HG03108 (cell line): ENCODE results near the gene TLE3.
A peak's percentile ranks its signal among the peaks of the same experiment; 100 is the strongest.

Source experiments
- ATAC-seq: cut with Tn5 transposase; IDR thresholded peaks from one replicate; pipeline ENCODE4 v1.9.1; 2021; ENCODE audit warnings: moderate library complexity; ENCODE audit not compliant: unreplicated experiment

Gene TLE3

DNA sequence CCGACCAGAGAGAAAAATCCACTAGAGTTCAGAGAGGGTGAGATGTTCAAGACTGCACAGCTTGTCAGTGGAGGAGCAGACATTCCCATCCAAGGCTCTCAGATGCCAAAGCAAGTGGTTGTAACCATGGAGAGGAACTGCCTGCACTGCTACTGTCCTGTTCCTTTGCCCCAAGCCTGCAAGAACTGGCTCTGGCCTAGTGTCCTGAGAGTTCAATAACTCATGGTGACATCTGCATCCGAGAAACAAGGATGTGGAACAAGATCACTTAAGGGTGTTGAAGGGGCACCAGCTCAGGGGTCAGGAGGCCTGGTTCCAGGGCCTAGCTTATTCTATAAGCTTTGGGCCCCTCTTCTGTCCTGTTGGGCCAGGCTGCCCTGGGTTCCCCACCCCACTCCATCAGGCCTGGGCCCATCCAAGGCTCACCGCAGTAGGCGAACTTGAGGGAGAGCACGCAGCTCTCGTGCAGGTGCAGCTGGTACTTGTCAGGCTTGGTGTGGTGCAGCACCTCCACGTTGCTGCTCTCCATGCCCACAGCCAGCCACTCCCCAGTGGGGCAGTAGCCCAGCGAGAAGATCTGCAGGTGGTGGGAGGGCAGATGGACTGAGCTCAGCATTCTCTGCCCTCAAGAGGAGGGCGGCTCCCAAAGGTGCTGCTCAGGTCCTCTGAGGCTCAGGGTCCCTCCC is 45.6 kb downstream of the TLE3 start:
- no peak for ATAC-seq

DNA sequence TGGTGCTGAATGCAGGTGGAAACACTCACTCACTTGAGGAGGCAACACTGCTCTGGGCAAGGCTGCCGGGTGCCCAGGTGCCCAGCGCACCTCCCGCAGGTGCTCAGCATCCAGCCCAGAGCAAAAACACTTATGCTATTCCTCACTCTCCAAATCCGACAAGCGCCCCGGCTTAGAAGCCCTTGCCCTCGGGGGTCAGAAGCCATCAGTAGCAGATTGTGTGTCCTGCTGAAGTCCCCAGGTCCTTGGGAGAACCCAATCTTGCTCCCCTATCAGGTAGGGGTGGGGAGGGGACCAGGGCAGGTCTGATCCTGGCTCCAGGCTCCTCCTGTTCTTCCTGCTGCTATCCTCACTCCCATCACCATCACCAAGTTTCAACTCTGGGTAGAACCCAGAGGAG is 46.7 kb downstream of the TLE3 start:
- no peak for ATAC-seq

DNA sequence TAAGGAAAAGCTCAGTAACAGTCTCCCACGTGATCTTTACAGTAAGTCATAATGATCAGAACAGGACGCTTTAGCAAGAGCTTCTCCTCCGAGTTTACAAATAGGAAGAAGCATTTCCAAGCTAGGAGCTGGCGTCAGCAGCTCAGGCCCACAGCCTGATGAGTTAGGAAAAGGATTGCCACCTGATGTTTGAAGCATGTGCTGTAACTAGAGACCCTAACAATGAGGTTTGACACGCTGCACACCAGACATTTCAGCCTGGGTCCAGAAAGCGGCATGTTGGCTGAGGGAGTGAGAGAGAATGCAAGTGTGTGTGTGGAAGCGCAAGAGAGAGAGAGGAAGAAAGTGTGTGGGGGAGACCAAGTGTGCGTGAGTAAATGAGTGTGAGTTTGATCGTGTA is 47.3 kb downstream of the TLE3 start:
- no peak for ATAC-seq

DNA sequence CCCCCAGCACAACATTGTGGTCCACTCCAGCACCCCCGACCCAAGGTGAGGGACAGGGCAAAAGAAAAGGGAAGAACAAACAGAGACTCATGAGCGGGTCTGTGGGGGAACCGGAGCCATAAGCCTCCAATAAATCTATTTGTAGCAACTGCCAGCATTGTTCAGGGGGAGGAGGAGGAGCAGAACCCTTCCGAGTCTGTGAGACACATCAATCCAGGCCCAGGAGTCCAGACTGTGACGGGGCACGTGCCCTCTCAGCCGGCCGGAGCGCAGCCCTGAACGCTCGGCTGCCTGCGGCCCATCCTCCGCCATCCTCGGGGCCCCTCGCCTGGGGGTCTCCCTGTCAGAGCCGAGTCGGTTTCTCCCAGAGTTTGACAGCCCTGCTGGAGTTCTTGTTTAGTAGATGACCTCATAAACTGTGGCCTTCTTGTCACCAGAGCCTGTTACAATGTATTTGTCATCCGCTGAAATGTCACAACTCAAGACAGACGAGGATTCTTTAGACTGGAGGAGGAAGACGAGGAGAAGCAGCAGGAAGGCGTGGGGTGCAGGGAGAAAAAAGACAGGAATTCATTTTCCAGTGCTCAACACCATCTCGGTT is 47.9 kb downstream of the TLE3 start:
- no peak for ATAC-seq

- ATAC-seq, result no peak
Measured at GRCh38 chr15:70048578-70049514, 48.9 kb downstream of the TLE3 start.

GRCh38 chr15:70048198-70048565 is 49.5 kb downstream of the TLE3 start:
- no peak for ATAC-seq

DNA sequence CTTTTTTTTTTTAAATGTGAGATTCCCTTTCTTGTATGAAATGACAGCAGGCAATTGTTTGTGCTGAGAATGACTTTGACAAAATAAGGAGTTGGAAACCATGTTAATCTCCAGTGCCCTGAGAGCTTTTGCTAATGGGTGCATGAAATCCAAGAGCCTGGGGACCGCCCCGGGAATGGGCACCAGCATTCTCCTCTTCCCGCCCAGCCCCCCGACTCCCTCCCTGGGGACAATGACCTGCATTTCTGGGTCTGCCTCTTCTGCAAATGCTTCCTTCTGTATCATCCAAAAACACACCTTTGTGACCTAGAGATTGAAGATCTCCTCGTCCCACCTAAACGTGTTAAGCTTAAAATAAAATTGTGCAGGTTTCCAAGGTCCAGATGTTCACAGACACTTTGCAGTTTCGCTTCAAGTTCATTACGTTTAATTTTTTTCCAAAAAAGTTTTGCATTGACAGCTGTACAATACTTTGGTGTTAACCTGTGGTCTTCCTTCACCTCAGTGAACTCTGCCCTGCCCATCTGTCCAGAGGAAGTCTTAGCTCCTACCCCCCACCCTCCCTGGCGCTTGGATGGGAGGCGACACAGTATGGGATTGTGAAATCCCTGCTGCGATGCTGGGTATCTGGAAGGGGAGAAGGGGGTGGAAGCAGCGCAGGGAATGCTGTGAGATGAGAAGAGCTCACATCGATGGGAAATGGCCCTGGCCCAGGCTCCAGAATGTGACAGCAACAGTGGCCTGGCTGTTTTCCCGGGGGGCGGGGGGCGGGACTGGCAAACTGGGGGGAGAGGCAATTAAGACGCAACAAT is 50.1 kb downstream of the TLE3 start:
- no peak for ATAC-seq

DNA sequence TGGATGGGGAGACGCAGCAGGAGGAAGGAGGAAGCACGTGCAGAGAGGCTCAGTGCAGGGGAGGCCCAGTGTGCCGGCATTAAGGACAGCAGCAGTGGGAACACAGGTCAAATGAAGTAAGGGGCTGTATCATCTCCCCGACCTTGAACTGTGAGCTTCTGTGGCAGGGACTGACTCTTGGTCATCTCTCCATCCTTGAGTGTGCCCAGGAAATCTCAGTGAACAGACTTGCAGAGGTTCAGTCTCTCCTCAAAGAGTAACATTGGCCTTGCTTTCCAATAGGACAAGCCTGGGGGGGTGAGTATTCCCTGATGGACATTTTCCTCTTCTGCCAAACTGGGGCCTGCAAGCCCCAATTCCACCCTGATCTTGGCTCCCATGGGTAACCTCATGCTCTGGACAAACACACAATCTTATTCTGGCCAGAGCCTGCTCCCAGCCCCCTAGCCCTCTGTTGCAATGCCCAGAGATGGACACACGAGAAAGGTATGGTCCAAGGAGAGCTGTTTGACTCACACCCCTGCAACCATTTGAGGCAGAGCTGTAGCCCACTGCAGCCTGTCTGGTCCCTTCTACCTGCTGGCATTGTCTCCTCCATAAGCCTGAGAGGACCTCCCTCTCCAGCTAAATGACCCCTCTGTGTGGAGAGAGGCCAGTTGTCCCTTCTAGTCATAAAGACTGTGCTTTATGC is 50.9 kb downstream of the TLE3 start:
- ATAC-seq, result no peak

- no peak for ATAC-seq
Measured at GRCh38 chr15:70045045-70045444, 52.7 kb downstream of the TLE3 start.

GRCh38 chr15:70044168-70044567 is 53.5 kb downstream of the TLE3 start:
- no peak for ATAC-seq

DNA sequence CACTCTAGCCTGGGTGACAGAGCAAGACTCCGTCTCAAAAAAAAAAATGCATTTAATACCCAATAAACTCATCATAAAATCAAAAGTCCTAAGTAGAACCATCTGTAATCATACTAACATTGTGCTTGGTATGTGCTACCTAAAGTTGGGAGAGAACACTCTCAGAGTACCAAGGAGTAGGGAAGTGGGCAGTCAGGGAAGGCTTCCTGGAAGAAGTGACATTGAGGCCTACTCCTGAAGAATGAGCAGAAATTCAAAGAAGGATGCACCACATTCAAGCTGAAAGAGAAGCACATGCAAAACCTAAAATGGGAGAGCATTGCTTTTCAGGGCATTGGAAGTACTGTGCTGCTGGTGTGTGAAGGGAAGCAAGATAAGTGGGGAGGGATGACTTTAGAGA is 54.1 kb downstream of the TLE3 start:
- ATAC-seq, result no peak

- ATAC-seq, result no peak
Measured at GRCh38 chr15:70042553-70043214, 55.0 kb downstream of the TLE3 start.

DNA sequence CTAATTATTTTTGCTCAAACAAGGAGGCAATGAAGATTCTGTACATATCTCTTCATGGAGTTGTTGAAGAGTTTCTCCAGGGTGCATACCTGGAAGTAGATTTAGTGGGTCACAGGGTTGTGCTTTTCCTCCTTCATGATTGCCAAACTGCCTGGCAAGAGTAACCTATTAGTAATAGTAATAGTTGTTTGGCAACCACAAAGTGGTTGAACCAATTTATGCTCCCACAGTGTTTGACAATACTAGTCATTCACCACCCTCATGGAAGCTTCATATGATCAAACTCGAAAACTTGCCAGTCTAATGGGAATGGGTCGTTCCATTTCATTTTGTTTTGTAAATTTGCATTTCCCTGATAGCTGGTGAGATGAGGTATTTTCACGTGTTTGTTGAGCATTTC is 57.8 kb downstream of the TLE3 start:
- ATAC-seq, result no peak

GRCh38 chr15:70038730-70039392 is 58.9 kb downstream of the TLE3 start:
- no peak for ATAC-seq

GRCh38 chr15:70037292-70037640 is 60.5 kb downstream of the TLE3 start:
- no peak for ATAC-seq

GRCh38 chr15:70036585-70037291 is 61.0 kb downstream of the TLE3 start:
- peak; percentile 64 for ATAC-seq

- peak; percentile 49 for ATAC-seq
Measured at GRCh38 chr15:70035719-70036077, 62.0 kb downstream of the TLE3 start.

DNA sequence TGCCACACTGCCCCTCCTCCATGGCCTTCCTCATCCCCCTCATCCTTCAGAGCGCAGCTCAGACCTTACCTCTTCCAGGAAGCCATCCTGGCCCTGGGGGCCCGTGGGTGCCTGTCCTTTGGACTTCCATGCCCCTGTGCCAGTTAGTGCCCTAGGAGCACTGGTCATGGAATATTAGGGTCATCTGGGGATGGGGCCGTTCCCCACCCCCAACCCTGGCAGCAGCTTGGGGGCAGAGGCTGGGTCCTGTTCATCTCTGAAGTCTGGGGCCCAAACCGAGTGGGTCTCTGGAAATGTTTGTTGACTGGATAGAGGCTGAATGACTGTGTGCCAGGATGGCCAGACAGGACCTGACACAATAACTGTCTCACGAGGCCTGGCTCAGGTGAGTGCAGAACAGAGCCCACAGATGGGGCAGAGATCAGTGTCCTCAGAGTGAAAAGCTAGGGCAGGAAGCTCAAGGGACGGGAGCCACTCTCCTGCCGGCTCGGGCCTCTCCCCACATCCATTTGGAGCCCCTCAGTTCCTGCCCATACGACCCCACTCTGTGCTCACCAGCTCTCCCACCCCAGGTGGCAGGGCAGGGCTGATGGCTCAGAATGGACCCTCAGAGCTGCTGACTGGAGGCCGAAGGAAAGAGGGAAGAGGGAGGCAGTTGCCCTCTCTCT is 62.5 kb downstream of the TLE3 start:
- no peak for ATAC-seq
